Activated naive CD4-positive, alpha-beta T cell treated with anti-CD3 and anti-CD28 coated beads, Interleukin-2, amount 10 ng/mL, durations not matched to agents 7 days and 5 days (primary cell): Measurements from ENCODE around the gene UPK2.
A peak's percentile ranks its signal among the peaks of the same experiment; 100 is the strongest.
"Not testable (repeated sequence)": the region's sequence is repeated elsewhere in the genome, so short reads cannot be mapped to it uniquely, and the experiment has no call there.

Experiments used
- CTCF ChIA-PET: fragments of 350-600 bp; sonication (Branson Sonifier 250); formaldehyde crosslinking; loops from one replicate; lab custom pipeline; 2021; ENCODE audit warnings: antibody characterized with exemption; lab: Charles Lee
- DNase-seq: peaks from one replicate; pipeline ENCODE4 v3.0.0-alpha.2; 2020
- H3K27ac Mint-ChIP-seq: one replicate; pipeline ENCODE4 v1.8.0; 2021; ENCODE audit warnings: mild to moderate bottlenecking, moderate library complexity, mixed read lengths
- H3K27me3 Mint-ChIP-seq: one replicate; pipeline ENCODE4 v1.8.0; 2021; ENCODE audit warnings: mild to moderate bottlenecking, mixed read lengths
- H3K36me3 Mint-ChIP-seq: one replicate; pipeline ENCODE4 v1.8.0; 2021; ENCODE audit warnings: mixed read lengths
- H3K4me1 Mint-ChIP-seq: one replicate; pipeline ENCODE4 v1.8.0; 2021; ENCODE audit warnings: mixed read lengths
- H3K4me3 Mint-ChIP-seq: one replicate; pipeline ENCODE4 v1.8.0; 2021; ENCODE audit warnings: mild to moderate bottlenecking, moderate library complexity, mixed read lengths
- H3K9me3 Mint-ChIP-seq: one replicate; pipeline ENCODE4 v1.8.0; 2021; ENCODE audit warnings: mixed read lengths

UPK2 gene

DNA sequence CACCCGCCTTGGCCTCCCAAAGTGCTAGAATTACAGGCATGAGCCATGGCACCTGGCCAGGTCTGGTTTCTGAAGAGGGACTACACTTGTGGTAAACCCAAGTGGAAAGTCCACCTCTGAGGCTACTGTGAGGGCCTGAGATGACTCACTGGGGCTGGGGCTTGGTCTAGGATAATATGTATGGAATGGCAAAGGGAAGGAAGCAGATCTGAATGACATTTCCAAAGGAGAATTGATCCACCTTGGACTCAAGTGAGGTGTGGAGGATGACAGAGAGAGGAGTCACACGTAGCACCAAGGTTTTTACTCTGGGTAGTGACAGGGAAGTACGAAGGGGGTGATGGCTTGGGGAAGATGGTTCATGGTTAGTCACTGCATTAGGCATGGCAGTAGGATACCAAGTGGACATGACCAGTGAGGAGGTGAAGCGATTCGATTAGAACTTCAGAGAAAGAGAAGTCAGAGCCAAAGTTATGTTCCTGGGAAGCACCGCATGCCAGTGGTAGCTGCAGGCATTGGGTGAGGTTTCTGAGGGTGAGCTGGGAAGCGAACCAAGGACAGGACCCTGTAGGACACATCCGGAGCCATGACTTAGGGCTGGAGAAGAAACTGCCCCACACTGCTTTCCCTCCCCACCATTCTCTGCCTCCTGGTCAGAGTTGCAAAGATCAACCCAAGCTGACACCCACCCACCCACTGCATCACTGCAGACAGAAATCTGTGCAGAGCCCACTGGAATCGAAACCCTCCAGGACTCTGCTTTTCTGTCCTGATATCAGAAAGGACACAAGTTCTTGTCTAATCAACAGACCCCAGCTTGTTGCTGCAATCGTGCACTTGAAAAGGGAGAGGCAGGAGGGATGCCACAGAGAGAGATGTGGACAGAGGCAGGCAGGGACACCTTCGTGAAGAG lies 17.4 kb upstream of the UPK2 start:
- CTCF ChIA-PET = interaction anchor here (0.7 to 2.9 kb wide), 2 partner anchors 8 to 13 kb away, joined by 3 to 21 read pairs; partner anchors contain the start of gene BCL9L
- peaks cover 32% of the 10 kb centered on the region for H3K27me3 Mint-ChIP-seq
- H3K27ac Mint-ChIP-seq = peak overlapping the region; percentile 24
- H3K4me3 Mint-ChIP-seq = no peak overlapping the region
- no peak for DNase-seq
- H3K4me1 Mint-ChIP-seq = peaks cover 37% of the 10 kb centered on the region
- no peaks in the 10 kb centered on the region for H3K9me3 Mint-ChIP-seq
- H3K36me3 Mint-ChIP-seq = no peaks in the 10 kb centered on the region

GRCh38 chr11:118939404-118939915 lies 16.6 kb upstream of the UPK2 start:
- CTCF ChIA-PET = interaction anchor here (0.7 to 2.9 kb wide), 3 partner anchors 9 to 249 kb away, joined by 3 to 21 read pairs (median 3); partner anchors contain the start of gene BCL9L
- peak overlapping the region; percentile 24 for H3K27ac Mint-ChIP-seq

DNA sequence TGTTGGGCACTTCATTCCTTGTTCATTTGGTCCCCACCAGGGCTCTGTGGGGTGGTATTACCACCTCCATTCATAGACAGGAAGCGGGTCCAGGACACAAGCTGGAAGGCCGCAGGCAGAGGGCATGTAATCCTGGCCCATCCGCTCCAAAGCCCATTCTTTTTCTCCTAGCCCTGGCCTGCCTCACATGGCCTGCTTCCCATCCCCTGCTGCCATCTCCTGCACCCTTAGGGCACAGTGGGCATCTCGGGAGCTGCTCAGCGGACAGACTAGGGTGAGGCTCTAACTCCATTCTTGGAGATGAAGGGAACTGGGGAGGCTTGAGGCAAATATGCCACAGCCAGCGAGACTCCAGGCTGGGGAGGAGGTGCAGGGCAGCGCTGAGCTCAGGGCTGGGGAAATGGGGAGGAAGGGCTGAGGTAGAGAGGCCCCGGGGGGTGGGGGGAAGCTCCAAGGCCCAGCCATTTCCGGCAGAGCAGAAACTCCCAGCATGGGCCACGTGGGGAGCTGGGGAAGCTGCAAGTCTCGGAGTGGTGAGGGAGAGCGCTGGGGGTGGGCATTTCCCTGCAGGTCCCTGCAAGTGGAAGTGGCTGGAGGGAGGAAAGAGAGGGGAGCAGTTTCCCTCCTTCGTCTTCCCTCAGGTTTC lies 16.0 kb upstream of the UPK2 start:
- CTCF ChIA-PET = interaction anchor here (0.9 to 2.9 kb wide), 4 partner anchors 10 to 250 kb away, joined by 3 to 21 read pairs (median 4); no protein-coding TSS in a partner anchor
- Mint-ChIP-seq H3K36me3 (no peaks in the 10 kb centered on the region), H3K4me1 (peaks cover 39% of the 10 kb centered on the region), H3K9me3 (no peaks in the 10 kb centered on the region), H3K4me3 (no peak overlapping the region), H3K27me3 (peaks cover 35% of the 10 kb centered on the region), H3K27ac (peak overlapping the region; percentile 56)
- DNase-seq = peak; percentile 82

More at GRCh38 chr11:118939404-118939915, 16.6 kb upstream of the UPK2 start:
- no peaks in the 10 kb centered on the region for H3K9me3 Mint-ChIP-seq
- no peak for DNase-seq
- no peaks in the 10 kb centered on the region for H3K36me3 Mint-ChIP-seq
- peaks cover 32% of the 10 kb centered on the region for H3K27me3 Mint-ChIP-seq
- H3K4me3 Mint-ChIP-seq = no peak overlapping the region
- H3K4me1 Mint-ChIP-seq = peaks cover 37% of the 10 kb centered on the region

GRCh38 chr11:118947091-118947490 lies 9.0 kb upstream of the UPK2 start:
- no peak for DNase-seq
- Mint-ChIP-seq H3K36me3 (no peaks in the 10 kb centered on the region), H3K4me1 (peaks cover 7% of the 10 kb centered on the region), H3K27ac (no peak overlapping the region), H3K27me3 (peaks cover 46% of the 10 kb centered on the region), H3K4me3 (no peak overlapping the region), H3K9me3 (no peaks in the 10 kb centered on the region)
- CTCF ChIA-PET = interaction anchor here (1.2 to 1.6 kb wide), 2 partner anchors 17 to 258 kb away, joined by 3 to 9 read pairs; no protein-coding TSS in a partner anchor

DNA sequence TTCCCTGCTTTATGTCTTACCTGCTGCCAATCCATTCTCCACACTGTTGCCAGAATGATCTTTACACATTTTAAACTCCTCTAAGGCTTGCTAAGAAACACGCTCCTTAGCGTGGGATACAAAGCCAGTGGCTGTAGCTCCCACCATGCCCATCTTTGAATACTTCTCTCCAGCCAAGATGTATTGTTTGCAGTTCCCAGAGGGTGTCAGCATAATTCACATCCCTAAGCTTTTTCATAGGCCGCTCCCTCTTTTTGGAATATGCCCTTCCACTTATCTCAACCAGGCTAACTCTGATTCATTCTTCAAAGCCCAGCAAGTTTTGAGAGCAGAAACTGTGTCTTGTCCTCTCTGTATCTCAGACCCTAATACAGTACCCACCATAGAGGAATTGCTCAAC lies 8.1 kb upstream of the UPK2 start:
- peaks cover 51% of the 10 kb centered on the region for H3K27me3 Mint-ChIP-seq
- no peak overlapping the region for H3K27ac Mint-ChIP-seq
- CTCF ChIA-PET = interaction anchor here (1.3 to 1.4 kb wide), 2 partner anchors 9 to 18 kb away, joined by 4 read pairs; no protein-coding TSS in a partner anchor
- no peak overlapping the region for H3K4me3 Mint-ChIP-seq
- no peaks in the 10 kb centered on the region for H3K9me3 Mint-ChIP-seq
- no peaks in the 10 kb centered on the region for H3K36me3 Mint-ChIP-seq
- peaks cover 7% of the 10 kb centered on the region for H3K4me1 Mint-ChIP-seq
- DNase-seq = no peak

- Mint-ChIP-seq H3K27me3 (peaks cover 52% of the 10 kb centered on the region), H3K27ac (no peak overlapping the region), H3K4me3 (no peak overlapping the region), H3K36me3 (no peaks in the 10 kb centered on the region), H3K4me1 (peaks cover 3% of the 10 kb centered on the region), H3K9me3 (no peaks in the 10 kb centered on the region)
- no peak for DNase-seq
- CTCF ChIA-PET = interaction anchor here (0.6 to 1.3 kb wide), 2 partner anchors 47 to 263 kb away, joined by 3 to 5 read pairs; no protein-coding TSS in a partner anchor
Observed at GRCh38 chr11:118953265-118953664, 2.8 kb upstream of the UPK2 start.

DNA sequence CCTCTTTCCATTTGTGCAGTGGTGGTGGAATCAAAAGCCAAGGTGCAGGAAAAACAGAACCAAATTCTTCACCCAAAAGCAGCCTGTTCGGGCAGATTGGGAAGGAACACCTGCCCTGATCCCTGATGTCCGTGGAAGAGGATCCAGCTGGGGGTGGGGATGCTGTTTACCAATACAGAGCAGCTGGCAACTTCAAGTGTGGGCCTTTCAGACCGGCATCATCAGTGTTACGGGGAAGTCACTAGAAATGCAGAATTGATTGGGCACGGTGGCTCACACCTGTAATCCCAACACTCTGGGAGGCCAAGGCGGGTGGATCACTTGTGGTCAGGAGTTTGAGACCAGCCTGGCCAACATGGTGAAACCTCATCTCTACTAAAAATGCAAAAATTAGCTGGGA lies 2.1 kb upstream of the UPK2 start:
- DNase-seq, H3K9me3 Mint-ChIP-seq, H3K27ac Mint-ChIP-seq, H3K4me1 Mint-ChIP-seq, H3K36me3 Mint-ChIP-seq, H3K4me3 Mint-ChIP-seq: not testable (repeated sequence)
- H3K27me3 Mint-ChIP-seq = peaks cover 51% of the 10 kb centered on the region
- CTCF ChIA-PET = interaction anchor here (0.7 to 1.3 kb wide), 5 partner anchors 11 to 264 kb away, joined by 3 to 6 read pairs (median 4); no protein-coding TSS in a partner anchor

- Mint-ChIP-seq H3K27ac (no peak overlapping the region), H3K4me3 (no peak overlapping the region), H3K36me3 (no peaks in the 10 kb centered on the region), H3K4me1 (peaks cover 3% of the 10 kb centered on the region), H3K27me3 (peaks cover 50% of the 10 kb centered on the region), H3K9me3 (no peaks in the 10 kb centered on the region)
- CTCF ChIA-PET = interaction anchor here (0.6 to 2.8 kb wide), 22 partner anchors 9 to 267 kb away, joined by 3 to 15 read pairs (median 4); no protein-coding TSS in a partner anchor
- DNase-seq = no peak
Observed at GRCh38 chr11:118956847-118957469, 860 bp downstream of the UPK2 start.

DNA sequence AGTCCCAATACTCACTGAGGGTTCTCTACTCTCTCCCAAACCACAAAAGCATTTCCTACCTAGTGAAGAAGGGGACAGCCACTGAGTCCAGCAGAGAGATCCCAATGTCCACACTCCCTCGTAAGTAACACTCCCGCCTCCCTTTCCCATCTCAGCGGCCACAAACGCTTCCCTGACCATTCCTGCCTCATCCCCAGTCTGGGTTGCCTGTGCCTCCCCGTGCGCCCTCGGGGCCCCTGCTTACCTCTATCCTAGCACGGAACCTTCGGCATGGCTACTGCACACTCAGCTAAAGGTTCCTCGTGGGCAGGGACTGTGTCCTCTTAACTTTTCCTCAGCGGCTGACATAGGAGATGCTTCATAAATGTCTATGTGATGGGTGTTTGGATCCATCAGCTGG lies 1.5 kb downstream of the UPK2 start:
- no peak for DNase-seq
- CTCF ChIA-PET = interaction anchor here (0.6 to 2.8 kb wide), 20 partner anchors 9 to 272 kb away, joined by 3 to 15 read pairs (median 4); no protein-coding TSS in a partner anchor
- no peaks in the 10 kb centered on the region for H3K36me3 Mint-ChIP-seq
- no peak overlapping the region for H3K27ac Mint-ChIP-seq
- peaks cover 3% of the 10 kb centered on the region for H3K4me1 Mint-ChIP-seq
- H3K4me3 Mint-ChIP-seq = no peak overlapping the region
- peaks cover 50% of the 10 kb centered on the region for H3K27me3 Mint-ChIP-seq
- H3K9me3 Mint-ChIP-seq = no peaks in the 10 kb centered on the region

GRCh38 chr11:118957968-118958367 lies 1.9 kb downstream of the UPK2 start:
- no peak for DNase-seq
- CTCF ChIA-PET = interaction anchor here (0.6 to 2.8 kb wide), 14 partner anchors 9 to 272 kb away, joined by 3 to 15 read pairs (median 4); no protein-coding TSS in a partner anchor
- Mint-ChIP-seq H3K27me3 (peaks cover 46% of the 10 kb centered on the region), H3K4me1 (peaks cover 3% of the 10 kb centered on the region), H3K9me3 (no peaks in the 10 kb centered on the region), H3K36me3 (no peaks in the 10 kb centered on the region), H3K27ac (no peak overlapping the region), H3K4me3 (no peak overlapping the region)

DNA sequence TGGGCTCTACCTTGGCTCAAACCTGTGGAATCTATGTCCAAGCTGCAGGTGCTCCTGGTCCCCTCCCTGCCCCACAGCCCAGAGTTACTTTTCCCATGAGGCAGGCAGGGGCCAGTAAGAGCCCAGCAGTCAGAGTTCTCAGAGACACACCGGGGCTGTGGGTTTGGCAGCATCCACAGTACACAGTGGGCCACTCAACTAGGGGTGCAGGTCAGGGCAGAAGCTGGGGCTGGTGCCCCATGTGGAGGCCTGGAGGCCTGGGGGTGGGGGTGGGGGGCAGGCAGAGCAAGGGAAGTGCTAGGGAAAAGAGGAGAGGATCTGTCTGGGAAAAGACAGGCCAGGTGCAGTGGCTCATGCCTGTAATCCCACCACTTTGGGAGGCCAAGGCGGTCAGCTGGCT lies 2.5 kb downstream of the UPK2 start:
- no peak for DNase-seq
- H3K9me3 Mint-ChIP-seq = no peaks in the 10 kb centered on the region
- no peaks in the 10 kb centered on the region for H3K36me3 Mint-ChIP-seq
- peaks cover 41% of the 10 kb centered on the region for H3K27me3 Mint-ChIP-seq
- CTCF ChIA-PET = interaction anchor here (1.3 to 2.4 kb wide), 2 partner anchors 50 to 268 kb away, joined by 3 to 11 read pairs; no protein-coding TSS in a partner anchor
- H3K4me1 Mint-ChIP-seq = peaks cover 3% of the 10 kb centered on the region
- no peak overlapping the region for H3K27ac Mint-ChIP-seq
- no peak overlapping the region for H3K4me3 Mint-ChIP-seq

GRCh38 chr11:118961189-118961588 lies 5.1 kb downstream of the UPK2 start:
- no peak for DNase-seq
- Mint-ChIP-seq H3K27ac (no peak overlapping the region), H3K27me3 (peaks cover 19% of the 10 kb centered on the region), H3K4me3 (no peak overlapping the region), H3K9me3 (no peaks in the 10 kb centered on the region), H3K4me1 (peaks cover 3% of the 10 kb centered on the region), H3K36me3 (no peaks in the 10 kb centered on the region)
- CTCF ChIA-PET = interaction anchor here (1.7 to 2.1 kb wide), 2 partner anchors 53 to 55 kb away, joined by 3 to 5 read pairs; no protein-coding TSS in a partner anchor

- H3K27me3 Mint-ChIP-seq = peaks cover 15% of the 10 kb centered on the region
- no peak overlapping the region for H3K4me3 Mint-ChIP-seq
- DNase-seq = no peak
- no peak overlapping the region for H3K27ac Mint-ChIP-seq
- no peaks in the 10 kb centered on the region for H3K36me3 Mint-ChIP-seq
- CTCF ChIA-PET = interaction anchor here (1.7 to 2.1 kb wide), 2 partner anchors 53 to 55 kb away, joined by 3 to 5 read pairs; no protein-coding TSS in a partner anchor
- no peaks in the 10 kb centered on the region for H3K4me1 Mint-ChIP-seq
- no peaks in the 10 kb centered on the region for H3K9me3 Mint-ChIP-seq
Observed at GRCh38 chr11:118961591-118961990, 5.5 kb downstream of the UPK2 start.
